ENCODE data around the gene SLC15A2. TPM values are rescaled to one million over a fixed set of nuclear protein-coding genes. Genes with fewer than 3 reads are reported as not detected.

The SLC15A2 gene
- total RNA-seq, 4 donors from 2014 or later: 0.76 to 2.3 (median 1.4) TPM

- 67% methylated on average over 1 of the region's 1 CpG for WGBS
- no peak overlapping the region for H3K4me3 ChIP-seq
- no peak for DNase-seq (ENCODE audit: low spot score in 2 of 2)
- no peak for TF ChIP-seq CTCF (IDR thresholded peaks at IDR 0.05)
- TF ChIP-seq EP300 (IDR thresholded peaks at IDR 0.05): no peak
- TF ChIP-seq POLR2AphosphoS5 (IDR thresholded peaks at IDR 0.05): no peak
- TF ChIP-seq POLR2A (IDR thresholded peaks at IDR 0.05): no peak
- H3K9me3 ChIP-seq: no peaks in the 10 kb centered on the region
- H3K27me3 ChIP-seq: no peaks in the 10 kb centered on the region
- no peaks in the 10 kb centered on the region for H3K36me3 ChIP-seq
- H3K27ac ChIP-seq: no peak overlapping the region
- H3K4me1 ChIP-seq: no peaks in the 10 kb centered on the region
These were observed 75.8 kb downstream of the SLC15A2 start for GRCh38 chr3:121970047-121970446.

GRCh38 chr3:121974601-121975111, 80.5 kb downstream of the SLC15A2 start:
- H3K27me3 ChIP-seq: no peaks in the 10 kb centered on the region
- peaks cover 4% of the 10 kb centered on the region for H3K9me3 ChIP-seq
- no peak for TF ChIP-seq POLR2AphosphoS5 (IDR thresholded peaks at IDR 0.05)
- TF ChIP-seq EP300 (IDR thresholded peaks at IDR 0.05): no peak
- no peak for TF ChIP-seq POLR2A (IDR thresholded peaks at IDR 0.05)
- no peak for TF ChIP-seq CTCF (IDR thresholded peaks at IDR 0.05)
- H3K27ac ChIP-seq: no peak overlapping the region
- WGBS: 96% methylated on average over 2 of the region's 2 CpGs
- no peak overlapping the region for H3K4me3 ChIP-seq
- H3K4me1 ChIP-seq: no peaks in the 10 kb centered on the region
- no peak for DNase-seq (ENCODE audit: low spot score in 2 of 2)
- no peaks in the 10 kb centered on the region for H3K36me3 ChIP-seq

GRCh38 chr3:121975702-121976302, 81.6 kb downstream of the SLC15A2 start:
- 84% methylated on average over 1 of the region's 1 CpG for WGBS
- Histone ChIP-seq H3K9me3 (peaks cover 4% of the 10 kb centered on the region), H3K27ac (no peak overlapping the region), H3K4me3 (no peak overlapping the region), H3K27me3 (no peaks in the 10 kb centered on the region), H3K36me3 (no peaks in the 10 kb centered on the region), H3K4me1 (no peaks in the 10 kb centered on the region)
- DNase-seq (ENCODE audit: low spot score in 2 of 2): no peak
- no peak for TF ChIP-seq CTCF (IDR thresholded peaks at IDR 0.05)
- no peak for TF ChIP-seq EP300 (IDR thresholded peaks at IDR 0.05)
- no peak for TF ChIP-seq POLR2AphosphoS5 (IDR thresholded peaks at IDR 0.05)
- TF ChIP-seq POLR2A (IDR thresholded peaks at IDR 0.05): no peak

GRCh38 chr3:121976727-121977126, 82.5 kb downstream of the SLC15A2 start:
- Histone ChIP-seq H3K4me3 (no peak overlapping the region), H3K36me3 (no peaks in the 10 kb centered on the region), H3K27me3 (no peaks in the 10 kb centered on the region), H3K9me3 (peaks cover 4% of the 10 kb centered on the region), H3K4me1 (no peaks in the 10 kb centered on the region), H3K27ac (no peak overlapping the region)
- no peak for DNase-seq (ENCODE audit: low spot score in 2 of 2)
- TF ChIP-seq POLR2A (IDR thresholded peaks at IDR 0.05) (no peak), POLR2AphosphoS5 (IDR thresholded peaks at IDR 0.05) (no peak), EP300 (IDR thresholded peaks at IDR 0.05) (no peak), CTCF (IDR thresholded peaks at IDR 0.05) (no peak)
- 79% methylated on average over 1 of the region's 1 CpG for WGBS

GRCh38 chr3:121979246-121979645, 85.0 kb downstream of the SLC15A2 start:
- Histone ChIP-seq H3K9me3 (peaks cover 4% of the 10 kb centered on the region), H3K27me3 (no peaks in the 10 kb centered on the region), H3K4me1 (no peaks in the 10 kb centered on the region), H3K27ac (no peak overlapping the region), H3K36me3 (no peaks in the 10 kb centered on the region), H3K4me3 (no peak overlapping the region)
- 78% methylated on average over 2 of the region's 2 CpGs for WGBS
- TF ChIP-seq POLR2A (IDR thresholded peaks at IDR 0.05) (no peak), EP300 (IDR thresholded peaks at IDR 0.05) (no peak), CTCF (IDR thresholded peaks at IDR 0.05) (no peak), POLR2AphosphoS5 (IDR thresholded peaks at IDR 0.05) (no peak)
- DNase-seq (ENCODE audit: low spot score in 2 of 2): no peak
